ENCODE measurements around the gene LRP1B. TPM values are rescaled to one million over a fixed set of nuclear protein-coding genes. Genes with fewer than 3 reads are reported as not detected.
"Not testable (repeated sequence)": the region's sequence is repeated elsewhere in the genome, so short reads cannot be mapped to it uniquely, and the experiment has no call there.

The LRP1B gene
- total RNA-seq, 4 donors from 2014 or later, result 37.1 to 82.7 (median 50.9) TPM

DNA sequence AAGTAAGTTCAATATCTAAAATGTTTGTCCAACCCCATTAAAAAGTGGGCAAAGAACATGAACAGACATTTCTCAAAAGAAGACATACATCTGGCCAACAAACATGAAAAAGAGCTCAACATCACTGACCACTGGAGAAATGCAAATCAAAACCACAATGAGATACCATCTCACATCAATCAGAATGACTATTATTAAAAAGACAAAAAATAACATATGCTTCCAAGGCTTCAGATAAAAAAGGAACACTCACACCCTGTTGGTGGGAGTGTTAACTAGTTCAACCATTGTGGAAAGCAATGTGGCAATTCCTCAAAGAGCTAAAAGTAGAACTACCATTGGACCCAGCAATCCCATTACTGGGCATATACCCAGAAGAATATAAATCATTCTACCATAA, 931.1 kb downstream of the LRP1B start:
- Histone ChIP-seq H3K27me3 (no peaks in the 10 kb centered on the region), H3K27ac (no peak overlapping the region), H3K36me3 (no peaks in the 10 kb centered on the region), H3K4me3 (replicated peaks in 1 of 3) (no peak overlapping the region), H3K4me1 (no peaks in the 10 kb centered on the region), H3K9me3 (no peaks in the 10 kb centered on the region)
- TF ChIP-seq POLR2A (IDR thresholded peaks at IDR 0.05), result no peak
- TF ChIP-seq, protein P1, sequence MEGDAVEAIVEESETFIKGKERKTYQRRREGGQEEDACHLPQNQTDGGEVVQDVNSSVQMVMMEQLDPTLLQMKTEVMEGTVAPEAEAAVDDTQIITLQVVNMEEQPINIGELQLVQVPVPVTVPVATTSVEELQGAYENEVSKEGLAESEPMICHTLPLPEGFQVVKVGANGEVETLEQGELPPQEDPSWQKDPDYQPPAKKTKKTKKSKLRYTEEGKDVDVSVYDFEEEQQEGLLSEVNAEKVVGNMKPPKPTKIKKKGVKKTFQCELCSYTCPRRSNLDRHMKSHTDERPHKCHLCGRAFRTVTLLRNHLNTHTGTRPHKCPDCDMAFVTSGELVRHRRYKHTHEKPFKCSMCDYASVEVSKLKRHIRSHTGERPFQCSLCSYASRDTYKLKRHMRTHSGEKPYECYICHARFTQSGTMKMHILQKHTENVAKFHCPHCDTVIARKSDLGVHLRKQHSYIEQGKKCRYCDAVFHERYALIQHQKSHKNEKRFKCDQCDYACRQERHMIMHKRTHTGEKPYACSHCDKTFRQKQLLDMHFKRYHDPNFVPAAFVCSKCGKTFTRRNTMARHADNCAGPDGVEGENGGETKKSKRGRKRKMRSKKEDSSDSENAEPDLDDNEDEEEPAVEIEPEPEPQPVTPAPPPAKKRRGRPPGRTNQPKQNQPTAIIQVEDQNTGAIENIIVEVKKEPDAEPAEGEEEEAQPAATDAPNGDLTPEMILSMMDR (IDR thresholded peaks at IDR 0.05), result no peak
- DNase-seq, result no peak
- intact Hi-C loops (cut with DNase I), result no loop called here

DNA sequence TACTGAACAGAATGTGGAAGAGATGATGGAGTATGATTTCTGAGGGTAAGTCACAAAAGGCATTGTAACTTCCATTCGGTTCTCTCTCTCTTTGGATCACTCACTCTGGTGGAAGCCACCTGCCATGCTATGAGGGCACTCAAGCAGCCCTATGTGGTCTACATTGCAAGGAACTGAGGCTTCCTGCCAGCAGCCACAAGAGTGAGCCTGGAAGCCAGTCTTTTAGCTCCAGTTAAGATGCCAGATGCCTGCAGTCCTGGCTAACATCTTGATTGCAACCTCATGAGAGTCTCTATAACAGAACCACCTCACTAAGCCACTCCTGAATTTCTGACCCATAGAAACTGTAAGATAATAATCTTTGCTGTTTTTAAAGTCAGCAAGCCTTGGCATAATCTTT, 935.7 kb downstream of the LRP1B start:
- Histone ChIP-seq H3K4me1 (no peaks in the 10 kb centered on the region), H3K4me3 (replicated peaks in 1 of 3) (no peak overlapping the region), H3K27me3 (no peaks in the 10 kb centered on the region), H3K9me3 (no peaks in the 10 kb centered on the region), H3K27ac (no peak overlapping the region), H3K36me3 (no peaks in the 10 kb centered on the region)
- intact Hi-C loops (cut with DNase I), result no loop called here
- DNase-seq, result no peak
- TF ChIP-seq, protein P1 (IDR thresholded peaks at IDR 0.05), result no peak
- no peak for TF ChIP-seq POLR2A (IDR thresholded peaks at IDR 0.05)
- 75 to 76% methylated on average over 1 of the region's 1 CpG for WGBS, 2 donors

DNA sequence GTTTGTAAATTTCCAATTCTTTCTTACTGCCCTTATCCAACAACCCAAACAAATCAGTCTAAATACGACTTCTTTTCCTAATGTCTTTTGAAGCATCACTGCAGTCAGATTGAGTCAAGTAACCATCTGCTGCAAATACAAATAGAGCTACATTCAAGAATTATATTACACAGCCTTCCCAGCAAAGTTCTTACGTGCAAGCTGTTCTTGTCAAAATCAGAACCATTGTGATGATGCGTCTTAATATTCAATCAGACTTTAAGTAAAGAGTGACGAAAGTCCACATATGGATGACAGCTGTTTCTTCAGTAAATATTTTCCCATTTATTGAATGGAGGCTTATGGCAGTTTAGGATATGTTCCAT, 943.8 kb downstream of the LRP1B start:
- Histone ChIP-seq H3K36me3 (no peaks in the 10 kb centered on the region), H3K4me1 (no peaks in the 10 kb centered on the region), H3K27ac (no peak overlapping the region), H3K27me3 (no peaks in the 10 kb centered on the region), H3K9me3 (no peaks in the 10 kb centered on the region), H3K4me3 (replicated peaks in 1 of 3) (no peak overlapping the region)
- TF ChIP-seq, protein P1 (IDR thresholded peaks at IDR 0.05), result no peak
- no peak for TF ChIP-seq POLR2A (IDR thresholded peaks at IDR 0.05)
- no peak for DNase-seq
- intact Hi-C loops (cut with DNase I), result no loop called here
- 64 to 67% methylated on average over 4 of the region's 4 CpGs for WGBS, 2 donors

DNA sequence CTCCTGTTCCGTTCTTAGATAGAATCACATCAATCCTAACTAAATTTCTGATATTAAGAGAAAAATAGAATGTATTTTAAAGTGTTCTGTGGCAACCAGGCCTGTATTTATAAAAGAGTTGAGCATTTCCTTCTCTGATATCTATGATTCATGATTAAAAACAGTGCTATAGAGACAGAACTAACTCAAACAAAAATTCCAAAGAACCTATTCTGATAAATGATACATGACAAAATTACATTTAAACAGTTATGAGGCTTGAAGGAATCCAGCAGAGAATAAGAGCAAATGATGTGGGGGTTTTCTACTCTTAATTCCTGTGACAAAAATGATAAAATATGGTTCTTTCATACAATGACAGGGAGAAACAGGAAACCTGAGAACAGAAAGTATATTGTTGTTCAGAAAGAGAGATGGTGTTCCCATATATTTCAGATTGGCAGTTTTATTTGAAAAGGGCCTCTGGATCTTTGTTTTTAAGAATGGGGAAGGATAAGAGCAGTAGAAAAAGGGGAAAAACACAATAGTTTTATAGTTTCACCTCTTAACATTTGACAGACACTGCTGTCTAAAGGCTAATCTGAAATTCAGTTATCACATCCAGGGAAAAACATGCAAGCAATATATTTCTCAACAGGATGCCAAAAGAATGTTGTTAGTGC, 944.3 kb downstream of the LRP1B start:
- H3K4me3 ChIP-seq (replicated peaks in 1 of 3), result no peak overlapping the region
- no peaks in the 10 kb centered on the region for H3K4me1 ChIP-seq
- intact Hi-C loops (cut with DNase I), result no loop called here
- 90 to 93% methylated on average over 1 of the region's 1 CpG for WGBS, 2 donors
- H3K27ac ChIP-seq, result no peak overlapping the region
- TF ChIP-seq, protein P1 (IDR thresholded peaks at IDR 0.05), result no peak
- no peak for TF ChIP-seq POLR2A (IDR thresholded peaks at IDR 0.05)
- H3K36me3 ChIP-seq, result no peaks in the 10 kb centered on the region
- no peaks in the 10 kb centered on the region for H3K9me3 ChIP-seq
- no peak for DNase-seq
- H3K27me3 ChIP-seq, result no peaks in the 10 kb centered on the region

DNA sequence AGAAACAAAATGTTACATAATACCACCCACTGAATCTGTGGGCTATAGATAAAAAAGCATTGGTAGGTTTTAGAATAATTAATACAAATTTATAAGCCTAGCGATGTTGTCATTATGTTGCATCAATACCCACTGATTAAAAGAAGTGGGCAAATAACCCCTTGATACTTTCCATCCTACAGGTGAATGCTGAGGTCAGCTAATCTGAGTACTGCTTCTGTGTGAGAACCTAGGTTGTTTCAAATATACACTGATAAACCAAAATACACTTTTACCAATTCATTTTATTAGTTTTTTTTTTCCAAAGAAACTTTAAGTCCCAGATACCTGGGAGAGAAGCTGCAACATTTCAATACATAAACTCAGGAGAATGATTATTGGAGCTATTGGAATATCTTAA, 948.6 kb downstream of the LRP1B start:
- Histone ChIP-seq H3K27me3 (no peaks in the 10 kb centered on the region), H3K4me1 (peaks cover 0 to 5% of the 10 kb centered on the region in 2 donors), H3K9me3 (no peaks in the 10 kb centered on the region), H3K27ac (no peak overlapping the region), H3K4me3 (replicated peaks in 1 of 3) (no peak overlapping the region), H3K36me3 (no peaks in the 10 kb centered on the region)
- intact Hi-C loops (cut with DNase I), result no loop called here
- no peak for DNase-seq
- 94 to 98% methylated on average over 1 of the region's 1 CpG for WGBS, 2 donors
- TF ChIP-seq, protein P1 (IDR thresholded peaks at IDR 0.05), result no peak
- TF ChIP-seq POLR2A (IDR thresholded peaks at IDR 0.05), result no peak

DNA sequence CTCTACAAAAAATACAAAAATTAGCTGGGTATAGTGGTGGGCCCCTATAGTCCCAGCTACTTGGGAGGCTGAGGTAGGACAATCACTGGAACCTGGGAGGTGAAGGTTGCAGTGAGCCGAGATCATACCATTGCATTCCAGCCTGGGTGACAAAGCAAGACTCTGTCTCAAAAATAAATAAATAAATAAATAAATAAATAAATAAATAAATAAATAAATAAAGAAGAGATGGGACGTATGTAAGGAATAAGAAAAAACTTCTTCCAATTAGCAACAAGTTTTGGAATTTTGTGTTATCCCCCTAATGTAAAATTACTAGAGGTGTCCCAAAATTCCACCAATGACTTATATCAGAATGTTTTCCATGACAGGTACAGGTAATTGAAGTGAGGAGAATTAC, 961.7 kb downstream of the LRP1B start:
- 93 to 94% methylated on average over 2 of the region's 2 CpGs for WGBS, 2 donors
- intact Hi-C loops (cut with DNase I), result not testable (repeated sequence)

More for the DNA sequence above, 961.7 kb downstream of the LRP1B start:
- DNase-seq; H3K4me1 ChIP-seq; H3K4me3 ChIP-seq (replicated peaks in 1 of 3); H3K27ac ChIP-seq; H3K36me3 ChIP-seq; H3K9me3 ChIP-seq; H3K27me3 ChIP-seq: not testable (repeated sequence)

All from thyroid gland (tissue), 4 donors.